Body of pancreas (tissue), 4 donors: ENCODE results near the gene GPD1L.

ENCODE experiments used
- CTCF ChIP-seq, 7 experiments: fragments of 450-650 bp in 4 of 7; fragments of 200-600 bp in 3 of 7; sonication (generic) in 3 of 7; IDR thresholded peaks; one replicate each; pipeline ENCODE4 v1.5.1; 2016 to 2019; ENCODE audit warnings: antibody characterized with exemption in 7 of 7
- POLR2A ChIP-seq, 3 donors: fragments of 450-650 bp; IDR thresholded peaks; one replicate each; pipeline ENCODE4 v1.6.1; 2016; ENCODE audit warnings: antibody characterized with exemption in 3 of 3, mild to moderate bottlenecking in 2 of 3

GRCh38 chr3:32186097-32186496 is 79.7 kb downstream of the GPD1L start:
- TF ChIP-seq CTCF (IDR thresholded peaks at IDR 0.05), result no peak
- TF ChIP-seq POLR2A (IDR thresholded peaks at IDR 0.05), result no peak
